Measurements from ENCODE around the gene OR5K2.

GRCh38 chr3:98522544-98523281, 25.2 kb downstream of the OR5K2 start, which contains the start of gene CLDND1:
- TF ChIP-seq CTCF (IDR thresholded peaks at IDR 0.05) (peak in 1 of 6 experiments; percentile 18), POLR2AphosphoS5 (IDR thresholded peaks at IDR 0.05) (peak; percentile 82 to 91), POLR2A (IDR thresholded peaks at IDR 0.05) (peak in 2 of 4 donors; percentile 90 to 94), EP300 (IDR thresholded peaks at IDR 0.05) (no peak)
